ENCODE data around the gene SUSD4.

GRCh38 chr1:223208164-223209076, 155.6 kb downstream of the SUSD4 start:
- TF ChIP-seq POLR2A (IDR thresholded peaks at IDR 0.05) (no peak), POLR2AphosphoS5 (IDR thresholded peaks at IDR 0.05) (no peak)

Measured in prostate gland (tissue), 1 donor.